HG03439 (cell line): ENCODE results near the gene PFDN2.
"Not testable (repeated sequence)": the region's sequence is repeated elsewhere in the genome, so short reads cannot be mapped to it uniquely, and the experiment has no call there.

Experiments used
- ATAC-seq: cut with Tn5 transposase; IDR thresholded peaks from one replicate; pipeline ENCODE4 v1.9.1; 2021; ENCODE audit warnings: mild to moderate bottlenecking, moderate library complexity; ENCODE audit not compliant: unreplicated experiment

The PFDN2 gene

GRCh38 chr1:161082996-161083747 lies 34.7 kb downstream of the PFDN2 start:
- no peak for ATAC-seq

DNA sequence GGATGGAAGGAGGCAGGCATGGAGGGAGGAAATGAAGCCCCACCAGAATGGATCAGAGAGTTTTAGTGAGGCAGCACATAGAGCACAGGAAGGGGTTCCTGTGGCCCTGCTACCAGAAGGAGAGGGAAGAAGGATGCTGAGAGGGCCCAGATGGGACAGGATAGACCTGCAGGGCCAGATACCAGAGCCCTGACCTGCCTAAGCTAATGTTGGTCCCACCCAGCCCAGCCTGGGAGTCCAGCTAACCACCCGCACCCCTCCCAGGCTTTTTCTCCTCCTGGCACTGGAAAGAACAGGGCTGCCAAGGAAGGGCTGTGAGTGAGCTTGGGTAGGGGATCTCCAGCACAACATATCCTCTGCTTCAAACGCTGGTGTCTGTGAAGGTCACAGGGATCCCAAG lies 35.4 kb downstream of the PFDN2 start:
- ATAC-seq: no peak

DNA sequence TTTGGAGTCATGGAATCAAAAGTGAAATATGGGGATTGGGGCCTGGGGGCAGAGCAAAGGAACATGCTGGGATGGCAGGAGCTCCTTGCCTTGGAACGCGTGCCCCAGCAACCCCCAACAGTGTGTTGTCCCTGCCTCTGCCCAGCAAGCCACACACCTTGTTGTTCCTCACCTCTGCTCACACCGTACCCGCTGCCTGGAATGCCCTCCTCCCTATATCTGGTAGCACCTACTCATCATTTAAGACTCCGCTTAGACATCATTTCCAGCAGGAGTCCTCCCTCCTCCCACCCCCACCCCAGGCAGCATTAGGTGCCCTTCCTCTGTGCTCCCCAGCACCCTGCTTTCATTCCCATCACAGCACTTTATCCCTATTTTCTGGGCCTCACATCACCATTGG lies 36.3 kb downstream of the PFDN2 start:
- ATAC-seq: no peak

DNA sequence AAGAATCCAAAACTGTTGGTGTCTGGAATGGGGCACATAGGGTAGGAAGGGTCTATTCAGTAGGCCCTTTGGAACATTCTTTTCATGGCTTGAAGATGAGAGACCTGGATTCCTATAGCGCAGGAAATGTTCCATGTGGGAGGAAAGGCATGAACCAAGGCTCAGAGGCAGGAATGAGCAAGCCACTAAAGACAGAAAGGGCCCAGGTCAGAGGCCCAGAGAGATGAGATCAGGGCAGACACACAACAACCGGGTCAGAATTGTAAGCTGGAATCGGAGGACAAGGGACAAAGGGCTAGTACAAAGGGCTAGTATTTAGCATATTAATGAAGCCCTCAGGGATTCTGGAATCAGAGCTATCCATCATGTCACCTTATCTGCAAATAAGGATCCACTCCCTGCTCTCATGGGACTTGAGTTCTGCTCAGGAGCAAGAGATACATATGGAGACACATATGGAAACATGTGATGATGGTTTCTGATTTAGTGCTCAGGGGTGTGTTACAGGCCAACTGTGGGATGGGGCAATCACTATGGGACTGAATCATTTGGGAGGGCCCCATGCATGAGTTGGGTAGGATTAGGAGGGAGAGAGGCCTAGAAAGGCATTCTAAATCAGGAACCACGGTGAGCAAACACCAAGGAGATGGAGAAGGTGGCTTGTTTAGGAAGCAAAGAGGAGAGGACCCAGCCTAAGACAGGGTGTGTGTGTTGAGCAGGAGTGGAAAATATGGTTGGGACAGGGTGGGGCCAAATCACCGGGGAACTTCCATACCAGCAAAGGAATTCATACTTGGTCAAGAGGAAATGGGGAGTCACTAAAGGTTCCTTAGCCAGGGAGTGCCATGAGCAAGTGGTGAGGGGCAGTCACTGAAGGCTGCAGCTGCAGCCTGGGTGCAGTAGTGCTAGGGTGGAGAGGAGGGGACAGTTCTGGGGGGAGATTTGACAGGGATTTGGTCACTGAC lies 37.1 kb downstream of the PFDN2 start:
- no peak for ATAC-seq

GRCh38 chr1:161079436-161080110 lies 38.3 kb downstream of the PFDN2 start:
- ATAC-seq: no peak

DNA sequence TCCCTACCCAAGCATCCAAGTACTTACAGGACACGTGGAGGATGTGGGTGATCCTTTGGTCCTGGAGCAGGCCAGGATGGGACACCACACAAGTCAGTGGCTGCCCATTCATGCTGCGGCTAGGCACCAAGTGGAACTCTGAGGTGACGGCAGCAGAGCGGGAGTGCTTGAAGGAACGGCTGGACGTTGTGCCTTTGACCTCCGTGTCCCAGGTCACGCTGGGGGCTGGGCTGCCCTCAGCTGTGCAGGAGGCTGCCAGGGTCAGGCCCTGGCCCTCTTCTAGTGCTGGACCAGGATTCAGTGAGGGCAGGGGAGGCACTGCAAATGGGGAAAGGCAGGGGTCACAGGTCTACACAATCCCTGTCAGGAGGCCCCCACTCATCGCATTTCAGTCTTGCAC lies 40.4 kb downstream of the PFDN2 start:
- no peak for ATAC-seq

DNA sequence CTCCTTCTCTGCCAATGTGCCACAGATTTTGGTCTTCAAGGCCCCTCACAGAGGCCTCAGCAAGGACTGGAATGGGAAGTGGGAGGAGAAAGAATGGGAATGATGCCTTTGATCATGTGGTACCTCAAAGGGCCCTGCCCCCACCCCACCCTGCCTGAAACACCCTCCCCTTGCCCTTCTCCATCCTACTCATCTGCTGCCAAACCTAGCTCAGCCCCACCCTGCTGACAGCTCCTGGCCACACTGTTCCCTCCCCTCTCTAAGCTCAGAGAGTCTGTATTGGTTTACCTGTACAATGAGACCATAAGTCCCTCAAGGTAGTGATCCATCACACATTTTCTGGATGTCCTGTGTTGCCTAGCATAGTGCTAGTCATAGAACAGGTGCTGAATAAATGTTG lies 41.4 kb downstream of the PFDN2 start:
- no peak for ATAC-seq

GRCh38 chr1:161074676-161075368 lies 43.0 kb downstream of the PFDN2 start:
- ATAC-seq: no peak

GRCh38 chr1:161073474-161074121 lies 44.2 kb downstream of the PFDN2 start:
- no peak for ATAC-seq

- no peak for ATAC-seq
Observed at GRCh38 chr1:161072751-161073449, 44.9 kb downstream of the PFDN2 start.

- no peak for ATAC-seq
Observed at GRCh38 chr1:161071886-161072371, 45.9 kb downstream of the PFDN2 start.

DNA sequence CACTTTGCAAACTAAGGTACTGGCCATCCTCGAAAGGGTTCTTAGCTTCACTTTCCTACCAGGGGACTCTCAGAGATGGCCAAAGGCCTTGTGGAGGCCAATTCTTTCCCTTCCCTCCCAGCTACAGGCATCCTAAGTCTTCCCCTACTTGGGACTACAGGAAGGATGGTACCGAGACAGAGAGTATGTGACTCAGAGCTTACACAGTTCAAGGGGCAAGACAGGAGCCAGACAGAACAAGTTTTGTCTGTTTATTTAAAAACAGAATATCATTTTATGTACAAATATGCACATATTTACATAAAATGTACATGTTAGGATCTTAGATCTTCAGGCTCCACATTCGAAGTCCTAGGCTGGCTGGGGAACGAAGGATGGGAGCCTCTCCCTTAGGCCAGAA lies 47.1 kb downstream of the PFDN2 start:
- no peak for ATAC-seq

DNA sequence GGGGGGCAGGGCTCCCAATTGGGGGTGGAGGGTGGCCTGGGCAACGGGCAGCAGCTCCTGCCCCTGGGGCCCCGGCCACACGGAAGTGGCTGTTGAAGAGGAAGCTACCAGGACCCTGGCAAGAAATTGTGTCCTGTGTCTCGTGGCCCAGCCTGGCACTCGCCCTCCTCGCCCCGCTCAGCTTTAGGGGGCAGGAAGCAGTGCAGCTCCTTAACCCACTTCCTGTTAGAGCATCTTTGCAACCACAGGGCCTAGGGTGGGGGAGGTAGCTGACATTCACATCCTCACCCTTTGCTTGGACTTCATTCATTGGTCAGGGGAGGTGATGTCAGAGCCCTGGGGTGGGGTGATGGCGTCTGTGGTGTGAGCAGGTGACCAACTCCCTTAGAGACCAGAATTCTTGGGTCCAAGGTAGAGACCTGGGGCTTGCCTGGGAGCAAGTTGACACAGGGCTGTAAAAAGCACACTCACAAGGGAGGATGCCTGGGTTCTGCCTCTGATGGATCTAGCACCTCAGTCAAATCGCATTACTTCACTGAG lies 48.0 kb downstream of the PFDN2 start, which contains the start of gene ARHGAP30:
TSS of gene ARHGAP30 (minus strand) at position 161 of the 540 bp plus-strand sequence. CDS start 267 bp downstream, outside the sequence.
- peak; percentile 83 for ATAC-seq

DNA sequence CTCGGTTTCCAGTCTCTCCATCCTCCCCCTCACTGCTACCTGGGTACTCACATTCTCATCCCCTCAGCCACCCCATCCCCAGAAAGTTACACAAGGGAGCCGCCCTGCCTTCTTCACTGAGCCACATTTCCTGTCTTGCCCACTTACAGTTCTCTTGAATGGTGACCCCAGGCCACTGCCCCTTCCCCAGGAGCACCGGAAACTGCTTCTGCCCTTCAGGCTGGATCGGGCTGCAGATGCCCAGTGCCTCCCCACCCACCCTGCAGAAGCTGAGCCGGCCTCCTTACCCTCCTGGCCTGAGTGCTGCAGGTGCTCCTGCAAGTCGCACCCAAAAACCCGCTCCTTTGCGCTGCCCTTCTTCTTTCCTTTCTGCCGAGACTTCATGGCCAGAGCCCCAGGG lies 48.6 kb downstream of the PFDN2 start:
- ATAC-seq: no peak

GRCh38 chr1:161068306-161069234 lies 49.3 kb downstream of the PFDN2 start:
- ATAC-seq: peak; percentile 47

DNA sequence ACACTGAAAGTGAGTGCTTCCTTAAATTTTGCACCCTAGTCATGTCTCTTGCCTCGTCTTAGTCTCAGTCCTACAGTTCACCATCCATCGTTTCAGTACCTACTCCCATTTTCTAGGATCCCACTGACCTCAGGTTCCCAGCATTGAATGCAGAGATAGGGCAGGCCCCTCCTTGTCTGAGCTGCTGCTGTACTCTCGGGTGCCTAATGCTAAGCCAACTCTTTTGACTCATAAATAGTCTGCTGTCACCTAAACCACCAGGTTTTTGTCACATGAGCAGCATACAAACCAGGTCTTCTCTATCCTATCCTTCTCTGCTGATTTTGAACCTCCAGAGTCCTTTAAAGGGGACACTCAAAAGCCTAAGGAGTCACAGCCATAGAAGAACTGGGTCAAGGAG lies 51.1 kb downstream of the PFDN2 start:
- no peak for ATAC-seq

GRCh38 chr1:161065681-161066080 lies 52.2 kb downstream of the PFDN2 start:
- not testable (repeated sequence) for ATAC-seq

DNA sequence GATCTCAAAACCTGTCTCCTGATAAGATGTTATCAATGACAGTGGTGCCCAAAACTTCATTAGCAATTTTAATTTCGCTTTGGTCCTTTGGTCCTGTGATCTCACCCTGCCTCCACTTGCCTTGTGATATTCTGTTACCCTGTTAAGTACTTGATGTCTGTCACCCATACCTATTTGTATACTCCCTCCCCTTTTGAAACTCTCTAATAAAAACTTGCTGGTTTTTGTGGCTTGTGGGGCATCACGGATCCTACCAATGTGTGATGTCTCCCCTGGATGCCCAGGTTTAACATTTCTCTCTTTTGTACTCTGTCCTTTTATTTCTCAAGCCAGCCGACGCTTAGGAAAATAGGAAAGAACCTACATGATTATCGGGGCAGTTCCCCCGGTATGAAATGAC lies 53.9 kb downstream of the PFDN2 start:
- ATAC-seq: not testable (repeated sequence)
